Activated T-helper 9 cell treated with anti-CD3 and anti-CD28 coated beads, Interleukin-2, amount 50 U/mL, for 16 hours (primary cell): ENCODE results near the gene EHHADH.

Experiments
- DNase-seq: peaks from one replicate; pipeline ENCODE4 v3.0.0-alpha.2; 2020; ENCODE audit warnings: low read depth

EHHADH gene

GRCh38 chr3:185144784-185145183, 109.1 kb downstream of the EHHADH start:
- DNase-seq = no peak
